MM.1S (cell line): Measurements from ENCODE around the gene SLCO3A1.

Experiments
- CTCF ChIP-seq: fragments of 300-600 bp; sonication (generic); IDR thresholded peaks from 2 replicates; pipeline ENCODE4 v1.5.1; 2016; ENCODE audit warnings: antibody characterized with exemption, low read length, mixed read lengths
- EZH2 ChIP-seq: fragments of 300-600 bp; sonication (generic); optimal IDR thresholded peaks from 2 replicates; pipeline ENCODE3; 2017; ENCODE audit warnings: low read depth, mild to moderate bottlenecking, antibody characterized with exemption, low read length, mixed read lengths
- EZH2phosphoT487 ChIP-seq: fragments of 300-600 bp; sonication (generic); IDR thresholded peaks from 2 replicates; pipeline ENCODE4 v1.6.1; 2018; ENCODE audit warnings: antibody characterized with exemption, low read length

GRCh38 chr15:91833056-91833455 lies 20.5 kb upstream of the SLCO3A1 start:
- TF ChIP-seq CTCF = no peak
- no peak for TF ChIP-seq EZH2
- TF ChIP-seq EZH2phosphoT487 = no peak
